K562 treated with DMSO at 1 percent for 48 hours (cell line): Measurements from ENCODE around the gene GPR84. TPM values are rescaled to one million over a fixed set of nuclear protein-coding genes. Genes with fewer than 3 reads are reported as not detected.

Experiments
- total RNA-seq: library from RNA; unstranded; fragments of 300-600 nt; gene quantifications from 2 replicates; pipeline ENCODE4 v1.2.3, GENCODE V29; 2022; ENCODE audit warnings: low replicate concordance; ENCODE audit errors: extremely low read depth

Gene GPR84
- not detected in 2 replicates for total RNA-seq

GRCh38 chr12:54364413-54364812 lies at the start of gene GPR84:
TSS of gene GPR84 (minus strand) at chr12:54364486. CDS start at chr12:54363851, 635 bp downstream.

GRCh38 chr12:54384591-54385041 lies 20.3 kb upstream of the GPR84 start, which contains the start of gene ZNF385A:
TSS of gene ZNF385A (minus strand) at chr12:54384733. CDS start at chr12:54384514, 219 bp downstream.

GRCh38 chr12:54324617-54325441 lies 39.5 kb downstream of the GPR84 start, which contains the start of gene COPZ1:
TSS of gene COPZ1 (plus strand) at chr12:54325131. CDS start at chr12:54325164, 33 bp downstream.

Other genes starting within 250 kb of the GPR84 start
- not detected in 2 replicates for gene SMUG1, start 175.5 kb downstream of the GPR84 start, total RNA-seq
- not detected in 2 replicates for gene CBX5, start 84.4 kb downstream of the GPR84 start, total RNA-seq
- 1,167 and 1,932 TPM in 2 replicates for gene HNRNPA1, start 83.8 kb downstream of the GPR84 start, total RNA-seq
- not detected in 2 replicates for gene NFE2, start 63.5 kb downstream of the GPR84 start, total RNA-seq
- gene COPZ1, start 39.4 kb downstream of the GPR84 start, total RNA-seq = not detected in 2 replicates
- not detected in 2 replicates for gene ZNF385A, start 20.2 kb upstream of the GPR84 start, total RNA-seq
- gene ITGA5, start 54.8 kb upstream of the GPR84 start, total RNA-seq = not detected in 2 replicates
- not detected in 2 replicates for gene GTSF1, start 109.1 kb upstream of the GPR84 start, total RNA-seq
- gene NCKAP1L, start 133.3 kb upstream of the GPR84 start, total RNA-seq = not detected in 2 replicates
- gene PDE1B, start 185.1 kb upstream of the GPR84 start, total RNA-seq = not detected in 2 replicates
- gene PPP1R1A, start 224.2 kb upstream of the GPR84 start, total RNA-seq = not detected in 2 replicates